Renal pelvis (tissue), 3 donors: ENCODE data around the gene UBE2K. TPM values are rescaled to one million over a fixed set of nuclear protein-coding genes. Genes with fewer than 3 reads are reported as not detected.

Source experiments
- polyA plus RNA-seq, 3 donors: library from polyadenylated mRNA; unstranded; fragments of 120-200 nt; gene quantifications; one replicate each; pipeline ENCODE4 v1.2.1, GENCODE V29; 2013; ENCODE audit not compliant: insufficient read length in 3 of 3

UBE2K gene
- polyA plus RNA-seq, 3 donors, result 83.0 to 88.4 (median 87.6) TPM

Other genes starting within 250 kb of the UBE2K start
- 1,000 to 10,000 TPM; 1,408 to 1,516 (median 1,436) TPM for gene RPL9, start 239.2 kb upstream of the UBE2K start, polyA plus RNA-seq
- 10 to 100 TPM; 17.9 to 35.9 (median 30.5) TPM for gene LIAS, start 239.1 kb upstream of the UBE2K start, polyA plus RNA-seq
- 100 to 1,000 TPM in 2 of 3 donors, 10 to 100 TPM in 1; 92.9 to 117 (median 109) TPM for gene UGDH, start 170.7 kb upstream of the UBE2K start, polyA plus RNA-seq
- gene SMIM14, start 59.3 kb upstream of the UBE2K start, polyA plus RNA-seq, result 10 to 100 TPM; 35.1 to 51.0 (median 47.2) TPM